ENCODE results near the gene RASA3. TPM values are rescaled to one million over a fixed set of nuclear protein-coding genes. Genes with fewer than 3 reads are reported as not detected.

The RASA3 gene
- total RNA-seq, 1 experiment from 2014 or later: 18.6 TPM

- H3K9me2 ChIP-seq (ENCODE audit: insufficient read depth): no peaks in the 10 kb centered on the region
- H3K4me3 ChIP-seq (replicated peaks in 1 of 2; ENCODE audit: low read depth in 1 of 2, low read length in 2 of 2): no peak overlapping the region
- ATAC-seq (no peak), DNase-seq (ENCODE audit: low read depth, low spot score) (no peak)
- peaks cover 36% of the 10 kb centered on the region; the same call in 1 of the 2 replicates for H3K79me2 ChIP-seq (ENCODE audit: insufficient read depth, low read length)
- H2AFZ ChIP-seq (ENCODE audit: low read depth, low read length, poor library complexity, severe bottlenecking): no peak overlapping the region
- BruUV-seq (replicated peaks): no TSS peak
- peaks cover 0 to 13% of the 10 kb centered on the region in 2 experiments; a peak in 2 of 4 replicates for H3K4me1 ChIP-seq (ENCODE audit: control insufficient read depth in 1 of 2, insufficient read depth in 2 of 2, low read length in 2 of 2)
- H3K36me3 ChIP-seq (ENCODE audit: control insufficient read depth in 1 of 2, insufficient read depth in 2 of 2, low read length in 2 of 2): no peaks in the 10 kb centered on the region
- TF ChIP-seq CEBPB (IDR thresholded peaks at IDR 0.05; ENCODE audit: low read depth) (no peak), RAD21 (IDR thresholded peaks at IDR 0.05; ENCODE audit: low read depth) (no peak), FOSL1 (IDR thresholded peaks at IDR 0.05; ENCODE audit: low read depth) (no peak), JUND (IDR thresholded peaks at IDR 0.05) (no peak), EGR1 (IDR thresholded peaks at IDR 0.05; ENCODE audit: low read depth) (no peak), SRF (IDR thresholded peaks at IDR 0.05; ENCODE audit: low read depth) (no peak), CBX3 (IDR thresholded peaks at IDR 0.05; ENCODE audit: low read depth) (no peak)
- TF ChIP-seq, protein P1, sequence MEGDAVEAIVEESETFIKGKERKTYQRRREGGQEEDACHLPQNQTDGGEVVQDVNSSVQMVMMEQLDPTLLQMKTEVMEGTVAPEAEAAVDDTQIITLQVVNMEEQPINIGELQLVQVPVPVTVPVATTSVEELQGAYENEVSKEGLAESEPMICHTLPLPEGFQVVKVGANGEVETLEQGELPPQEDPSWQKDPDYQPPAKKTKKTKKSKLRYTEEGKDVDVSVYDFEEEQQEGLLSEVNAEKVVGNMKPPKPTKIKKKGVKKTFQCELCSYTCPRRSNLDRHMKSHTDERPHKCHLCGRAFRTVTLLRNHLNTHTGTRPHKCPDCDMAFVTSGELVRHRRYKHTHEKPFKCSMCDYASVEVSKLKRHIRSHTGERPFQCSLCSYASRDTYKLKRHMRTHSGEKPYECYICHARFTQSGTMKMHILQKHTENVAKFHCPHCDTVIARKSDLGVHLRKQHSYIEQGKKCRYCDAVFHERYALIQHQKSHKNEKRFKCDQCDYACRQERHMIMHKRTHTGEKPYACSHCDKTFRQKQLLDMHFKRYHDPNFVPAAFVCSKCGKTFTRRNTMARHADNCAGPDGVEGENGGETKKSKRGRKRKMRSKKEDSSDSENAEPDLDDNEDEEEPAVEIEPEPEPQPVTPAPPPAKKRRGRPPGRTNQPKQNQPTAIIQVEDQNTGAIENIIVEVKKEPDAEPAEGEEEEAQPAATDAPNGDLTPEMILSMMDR (IDR thresholded peaks at IDR 0.05 in 2 of 3, conservative IDR thresholded peaks at IDR 0.05 in 1 of 3; ENCODE audit: borderline replicate concordance in 1 of 3, insufficient read depth in 1 of 3, low read depth in 2 of 3, low read length in 2 of 3): no peak
- H3K27me3 ChIP-seq (ENCODE audit: insufficient read depth, low read length): no peaks in the 10 kb centered on the region
- H4K20me1 ChIP-seq (ENCODE audit: insufficient read depth): no peaks in the 10 kb centered on the region
- H3K9me3 ChIP-seq (ENCODE audit: control insufficient read depth in 1 of 2, insufficient read depth in 1 of 2, low read depth in 1 of 2, low read length in 2 of 2): peaks cover 0 to 10% of the 10 kb centered on the region in 2 experiments; a peak in 2 of 4 replicates
- CTCF ChIA-PET: no interaction called here
- POLR2A ChIA-PET: no interaction called here
- RAD21 ChIA-PET (ENCODE audit: low non-redundant PET in 1 of 2, low total read pairs in 2 of 2, uncharacterized antibody in 2 of 2, unreplicated experiment in 2 of 2): interaction anchor here in 1 of 2 experiments (0.7 kb wide), 1 partner anchor 26 kb away, joined by 3 read pairs; no protein-coding TSS in a partner anchor
- intact Hi-C loops (cut with micrococcal nuclease): no loop called here
- no peak overlapping the region for H3K4me2 ChIP-seq (ENCODE audit: low read length)
- no peak overlapping the region for H3K9ac ChIP-seq (ENCODE audit: low read length)
- no peak overlapping the region for H3K27ac ChIP-seq (ENCODE audit: low read depth, low read length)
Observed at GRCh38 chr13:114096031-114096485, 36.4 kb downstream of the RASA3 start.

DNA sequence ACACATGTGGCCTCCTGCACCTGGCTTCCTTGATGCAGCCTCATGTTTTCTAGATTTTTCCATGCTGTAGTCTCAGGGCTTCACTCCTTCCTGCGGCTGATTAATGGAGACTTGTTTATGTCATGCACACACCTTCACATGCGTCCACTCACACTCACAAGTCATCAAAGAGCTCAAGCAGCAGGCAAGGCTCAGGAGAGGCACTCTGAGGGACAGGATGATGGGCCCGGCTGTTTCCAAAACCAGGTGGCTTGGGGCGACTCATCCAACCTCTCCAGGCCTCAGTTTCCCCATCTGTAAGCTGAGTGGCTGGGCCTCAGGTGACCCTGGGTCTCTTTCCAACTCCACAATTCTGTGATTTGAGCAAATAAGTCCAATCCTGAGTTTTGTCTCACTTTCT, 36.9 kb downstream of the RASA3 start:
- intact Hi-C loops (cut with micrococcal nuclease): no loop called here
- Histone ChIP-seq H3K9me2 (ENCODE audit: insufficient read depth) (no peaks in the 10 kb centered on the region), H3K9me3 (ENCODE audit: control insufficient read depth in 1 of 2, insufficient read depth in 1 of 2, low read depth in 1 of 2, low read length in 2 of 2) (peaks cover 0 to 12% of the 10 kb centered on the region in 2 experiments; a peak in 2 of 4 replicates), H3K27me3 (ENCODE audit: insufficient read depth, low read length) (no peaks in the 10 kb centered on the region), H3K4me1 (ENCODE audit: control insufficient read depth in 1 of 2, insufficient read depth in 2 of 2, low read length in 2 of 2) (peaks cover 0 to 11% of the 10 kb centered on the region in 2 experiments; a peak in 2 of 4 replicates), H2AFZ (ENCODE audit: low read depth, low read length, poor library complexity, severe bottlenecking) (no peak overlapping the region), H3K27ac (ENCODE audit: low read depth, low read length) (no peak overlapping the region), H3K4me3 (replicated peaks in 1 of 2; ENCODE audit: low read depth in 1 of 2, low read length in 2 of 2) (no peak overlapping the region), H3K9ac (ENCODE audit: low read length) (no peak overlapping the region), H3K79me2 (ENCODE audit: insufficient read depth, low read length) (peaks cover 36% of the 10 kb centered on the region; the same call in 1 of the 2 replicates), H4K20me1 (ENCODE audit: insufficient read depth) (no peaks in the 10 kb centered on the region), H3K36me3 (ENCODE audit: control insufficient read depth in 1 of 2, insufficient read depth in 2 of 2, low read length in 2 of 2) (no peaks in the 10 kb centered on the region), H3K4me2 (ENCODE audit: low read length) (no peak overlapping the region)
- ChIA-PET POLR2A (no interaction called here), CTCF (no interaction called here), RAD21 (ENCODE audit: low non-redundant PET in 1 of 2, low total read pairs in 2 of 2, uncharacterized antibody in 2 of 2, unreplicated experiment in 2 of 2) (interaction anchor here in 1 of 2 experiments (0.7 kb wide), 1 partner anchor 26 kb away, joined by 3 read pairs; no protein-coding TSS in a partner anchor)
- no peak for TF ChIP-seq FOSL1 (IDR thresholded peaks at IDR 0.05; ENCODE audit: low read depth)
- TF ChIP-seq, protein P2, sequence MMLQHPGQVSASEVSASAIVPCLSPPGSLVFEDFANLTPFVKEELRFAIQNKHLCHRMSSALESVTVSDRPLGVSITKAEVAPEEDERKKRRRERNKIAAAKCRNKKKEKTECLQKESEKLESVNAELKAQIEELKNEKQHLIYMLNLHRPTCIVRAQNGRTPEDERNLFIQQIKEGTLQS (IDR thresholded peaks at IDR 0.05): no peak
- TF ChIP-seq POLR2AphosphoS5 (IDR thresholded peaks at IDR 0.05; ENCODE audit: low read depth, low read length): no peak
- TF ChIP-seq REST (IDR thresholded peaks at IDR 0.05; ENCODE audit: low read depth): no peak
- no peak for TF ChIP-seq TCF7L2 (IDR thresholded peaks at IDR 0.05; ENCODE audit: borderline replicate concordance, extremely low read depth, insufficient read depth, insufficient read length)
- TF ChIP-seq JUND (IDR thresholded peaks at IDR 0.05): no peak
- no peak for TF ChIP-seq YY1 (IDR thresholded peaks at IDR 0.05; ENCODE audit: extremely low read depth, insufficient replicate concordance, low read depth, low read length)
- TF ChIP-seq CBX3 (IDR thresholded peaks at IDR 0.05; ENCODE audit: low read depth): no peak
- no TSS peak for BruUV-seq (replicated peaks)
- DNase-seq (ENCODE audit: low read depth, low spot score): no peak
- no peak for ATAC-seq

All from HCT116 (cell line).